Stimulated activated CD8-positive, alpha-beta memory T cell treated with anti-CD3 and anti-CD28 coated beads, Interleukin-7, amount 100 ng/mL, for 4 hours (primary cell): ENCODE data around the gene PRR14L.

Experiments
- DNase-seq, 2 donors: peaks; one replicate each; pipeline ENCODE4 v3.0.0-alpha.2; 2020; ENCODE audit warnings: low read depth in 2 of 2

PRR14L gene

DNA sequence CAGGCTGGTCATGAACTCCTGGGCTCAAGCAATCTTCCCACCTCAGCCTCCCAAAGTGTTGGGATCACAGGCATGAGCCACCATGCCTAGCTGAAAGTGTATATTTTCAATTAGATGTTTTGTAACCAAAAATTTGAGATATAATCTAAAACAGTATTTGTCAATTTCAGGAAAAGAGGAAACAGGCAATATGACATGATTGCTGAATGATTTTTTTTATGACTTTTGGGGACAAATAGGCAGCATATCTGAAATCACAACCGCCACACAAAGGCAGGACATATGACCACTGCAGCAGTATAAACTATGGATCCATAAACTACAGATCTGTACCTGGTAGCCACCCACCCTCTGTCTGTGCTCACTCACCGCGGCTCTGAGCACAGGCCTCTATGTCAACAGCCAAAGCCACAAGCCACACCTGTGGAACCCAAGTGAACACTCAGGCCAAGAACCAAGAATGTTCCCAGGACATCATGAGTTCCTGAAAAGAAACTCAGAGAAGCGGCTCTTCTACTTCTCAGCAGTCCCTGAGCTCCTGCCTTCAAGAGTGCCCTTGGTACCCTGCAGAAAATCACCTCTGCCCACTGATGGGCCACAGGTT is 110.4 kb downstream of the PRR14L start:
- no peak for DNase-seq

DNA sequence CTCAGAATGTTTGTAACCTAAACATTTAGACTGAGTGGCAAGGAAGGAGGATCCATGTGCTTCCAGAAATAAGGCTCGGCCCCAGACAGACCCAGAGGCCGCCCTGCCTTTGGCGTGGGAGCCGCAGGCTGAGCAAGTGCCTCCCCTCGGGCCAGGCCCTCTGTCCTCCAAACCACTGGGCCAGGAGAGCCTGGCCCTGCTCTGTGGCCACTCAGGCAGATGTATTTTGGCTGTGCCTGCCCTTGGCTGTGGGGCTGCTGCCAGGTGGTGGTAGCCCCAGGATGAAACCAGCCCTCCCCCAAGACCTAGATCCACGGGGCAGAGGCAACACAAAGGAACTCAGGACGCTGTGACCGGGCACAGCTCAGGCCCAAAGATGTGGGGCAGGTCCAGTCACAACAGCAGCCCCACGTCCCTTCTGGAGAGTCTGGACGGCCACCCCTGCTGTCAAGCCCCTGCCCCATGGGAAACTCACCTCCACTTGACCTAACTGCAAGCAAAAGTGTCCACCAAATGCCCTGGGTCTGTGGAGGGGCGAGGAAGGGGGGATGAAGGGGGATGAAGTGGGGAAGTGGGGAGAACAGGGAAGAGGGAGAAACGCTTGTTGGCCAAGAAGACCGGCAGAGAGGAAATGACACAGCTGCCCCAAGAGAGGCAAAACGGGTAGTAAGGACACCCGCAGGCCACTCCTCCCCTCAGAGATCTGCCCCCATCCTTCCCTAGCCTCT is 111.9 kb downstream of the PRR14L start:
- no peak for DNase-seq

GRCh38 chr22:31637447-31637890 is 112.5 kb downstream of the PRR14L start:
- no peak for DNase-seq

GRCh38 chr22:31635638-31636306 is 114.2 kb downstream of the PRR14L start:
- no peak for DNase-seq

DNA sequence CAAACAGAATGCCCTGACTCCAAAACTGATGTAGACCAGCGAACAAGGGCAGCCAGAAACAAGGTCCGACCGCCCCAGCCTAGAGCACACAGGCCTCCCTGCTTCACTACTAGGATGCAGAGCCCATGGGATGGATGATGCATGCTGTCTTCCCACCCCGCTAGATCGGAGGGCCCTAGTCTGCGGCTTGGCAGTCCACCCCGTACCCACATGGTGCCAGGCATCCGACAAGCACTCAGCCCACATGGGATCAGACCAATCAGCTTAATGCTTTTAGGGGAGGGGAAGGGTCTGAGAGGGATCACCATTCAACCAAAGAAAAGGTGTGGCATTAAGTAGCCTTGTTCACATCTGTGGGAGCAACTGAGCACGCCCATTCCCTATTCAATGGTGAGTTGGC is 118.5 kb downstream of the PRR14L start:
- no peak for DNase-seq
